BE2C (cell line): ENCODE measurements around the gene ACBD5.
"Not testable (repeated sequence)": the region's sequence is repeated elsewhere in the genome, so short reads cannot be mapped to it uniquely, and the experiment has no call there.

Source experiments
- DNase-seq: peaks from one replicate; pipeline ENCODE4 v3.0.0-alpha.2; 2020
- H3K27me3 ChIP-seq: fragments of 250-450 bp; sonication (Bioruptor Pico); 2 replicates; pipeline ENCODE4 v1.5.1; 2020; ENCODE audit warnings: mild to moderate bottlenecking
- H3K36me3 ChIP-seq: fragments of 250-450 bp; sonication (Bioruptor Pico); 2 replicates; pipeline ENCODE4 v1.5.1; 2020; ENCODE audit warnings: mild to moderate bottlenecking
- H3K4me1 ChIP-seq: fragments of 250-450 bp; sonication (Bioruptor Pico); 2 replicates; pipeline ENCODE4 v1.5.1; 2020
- H3K4me3 ChIP-seq: 2 replicates; pipeline ENCODE4 v1.5.1; 2011; ENCODE audit warnings: low read depth, low read length
- H3K9me3 ChIP-seq: fragments of 250-450 bp; sonication (Bioruptor Pico); 2 replicates; pipeline ENCODE4 v1.5.1; 2020
- TF ChIP-seq, protein P1 (sequence below): IDR thresholded peaks from 2 replicates; pipeline ENCODE4 v1.5.1; 2012; ENCODE audit warnings: mild to moderate bottlenecking, low read depth, low read length

ACBD5 gene

DNA sequence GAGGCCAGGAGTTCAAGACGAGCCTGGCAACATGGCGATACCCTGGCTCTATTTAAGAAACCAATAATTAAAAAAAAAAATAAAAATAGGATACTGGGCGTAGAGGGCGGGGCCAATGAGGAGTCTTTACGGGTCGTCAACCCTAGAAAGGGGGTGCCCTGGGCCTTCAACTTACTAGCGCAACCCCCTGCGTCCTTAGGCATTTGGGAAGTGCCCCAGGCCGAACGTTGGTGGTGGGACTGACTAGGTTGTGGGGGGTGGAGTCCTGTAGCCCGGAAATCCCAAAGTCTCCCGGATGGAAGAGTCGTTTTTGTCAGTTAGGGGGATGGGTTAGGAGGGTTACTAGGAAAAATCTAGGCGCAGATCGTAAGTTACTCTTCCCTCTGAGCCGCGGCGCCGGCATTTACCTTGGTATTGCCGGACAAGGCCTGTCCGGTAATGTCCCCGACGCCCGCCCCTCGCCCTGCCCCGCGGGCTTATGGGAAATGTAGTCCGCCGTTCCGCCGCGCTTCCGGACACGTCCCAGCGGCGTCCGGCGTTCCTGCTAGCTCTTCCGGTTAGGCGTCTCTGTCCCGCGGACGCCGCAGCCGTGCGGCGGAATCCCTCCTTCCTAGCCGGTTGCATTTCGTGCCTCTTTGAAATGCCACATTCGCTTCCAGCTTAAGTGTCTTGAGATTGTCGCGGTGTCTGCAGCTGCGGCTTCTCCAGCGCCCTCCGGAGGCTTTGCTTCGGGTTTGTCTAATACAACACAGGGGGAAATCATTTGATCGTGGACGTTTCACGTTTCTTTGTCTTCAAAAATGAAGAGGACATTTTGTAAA lies 1.3 kb upstream of the ACBD5 start:
- TF ChIP-seq, protein P1, sequence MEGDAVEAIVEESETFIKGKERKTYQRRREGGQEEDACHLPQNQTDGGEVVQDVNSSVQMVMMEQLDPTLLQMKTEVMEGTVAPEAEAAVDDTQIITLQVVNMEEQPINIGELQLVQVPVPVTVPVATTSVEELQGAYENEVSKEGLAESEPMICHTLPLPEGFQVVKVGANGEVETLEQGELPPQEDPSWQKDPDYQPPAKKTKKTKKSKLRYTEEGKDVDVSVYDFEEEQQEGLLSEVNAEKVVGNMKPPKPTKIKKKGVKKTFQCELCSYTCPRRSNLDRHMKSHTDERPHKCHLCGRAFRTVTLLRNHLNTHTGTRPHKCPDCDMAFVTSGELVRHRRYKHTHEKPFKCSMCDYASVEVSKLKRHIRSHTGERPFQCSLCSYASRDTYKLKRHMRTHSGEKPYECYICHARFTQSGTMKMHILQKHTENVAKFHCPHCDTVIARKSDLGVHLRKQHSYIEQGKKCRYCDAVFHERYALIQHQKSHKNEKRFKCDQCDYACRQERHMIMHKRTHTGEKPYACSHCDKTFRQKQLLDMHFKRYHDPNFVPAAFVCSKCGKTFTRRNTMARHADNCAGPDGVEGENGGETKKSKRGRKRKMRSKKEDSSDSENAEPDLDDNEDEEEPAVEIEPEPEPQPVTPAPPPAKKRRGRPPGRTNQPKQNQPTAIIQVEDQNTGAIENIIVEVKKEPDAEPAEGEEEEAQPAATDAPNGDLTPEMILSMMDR, result peak; percentile 46
- Histone ChIP-seq H3K27me3 (no peaks in the 10 kb centered on the region), H3K9me3 (no peaks in the 10 kb centered on the region), H3K4me1 (peaks cover 3% of the 10 kb centered on the region; the same call in 1 of the 2 replicates), H3K4me3 (peak overlapping the region; percentile 63), H3K36me3 (no peaks in the 10 kb centered on the region)
- peak; percentile 93 for DNase-seq

GRCh38 chr10:27241010-27241651 lies 534 bp upstream of the ACBD5 start:
- H3K4me3 ChIP-seq, result peak overlapping the region; percentile 63
- no peak for DNase-seq
- no peaks in the 10 kb centered on the region for H3K9me3 ChIP-seq
- H3K27me3 ChIP-seq, result no peaks in the 10 kb centered on the region
- TF ChIP-seq, protein P1, result no peak
- H3K36me3 ChIP-seq, result no peaks in the 10 kb centered on the region
- peaks cover 3% of the 10 kb centered on the region; the same call in 1 of the 2 replicates for H3K4me1 ChIP-seq

DNA sequence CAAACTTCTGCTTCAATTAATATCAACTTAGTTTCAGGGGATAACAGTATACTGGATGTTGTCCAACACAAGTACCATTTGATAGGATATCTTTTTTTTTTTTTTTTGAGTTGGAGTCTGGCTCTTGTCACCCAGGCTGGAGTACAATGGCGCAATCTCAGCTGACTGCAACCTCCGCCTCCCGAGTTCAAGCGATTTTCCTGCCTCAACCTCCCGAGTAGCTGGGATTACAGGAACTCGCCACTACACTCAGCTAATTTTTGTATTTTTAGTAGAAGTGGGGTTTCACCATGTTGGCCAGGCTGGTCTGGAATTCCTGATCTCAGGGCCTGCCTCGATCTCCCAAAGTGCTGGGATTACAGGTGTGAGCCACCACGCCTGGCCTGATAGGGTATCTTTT lies 3.1 kb downstream of the ACBD5 start:
- not testable (repeated sequence) for H3K27me3 ChIP-seq, H3K36me3 ChIP-seq, H3K4me3 ChIP-seq, DNase-seq, H3K9me3 ChIP-seq, H3K4me1 ChIP-seq

GRCh38 chr10:27236589-27237128 lies 3.9 kb downstream of the ACBD5 start:
- not testable (repeated sequence) for H3K4me3 ChIP-seq, H3K27me3 ChIP-seq, H3K9me3 ChIP-seq, H3K4me1 ChIP-seq, DNase-seq, H3K36me3 ChIP-seq

GRCh38 chr10:27235706-27236105 lies 4.9 kb downstream of the ACBD5 start:
- Histone ChIP-seq H3K36me3 (no peaks in the 10 kb centered on the region), H3K9me3 (no peaks in the 10 kb centered on the region), H3K27me3 (no peaks in the 10 kb centered on the region), H3K4me1 (no peaks in the 10 kb centered on the region), H3K4me3 (no peak overlapping the region)
- TF ChIP-seq, protein P1, result no peak
- DNase-seq, result no peak

DNA sequence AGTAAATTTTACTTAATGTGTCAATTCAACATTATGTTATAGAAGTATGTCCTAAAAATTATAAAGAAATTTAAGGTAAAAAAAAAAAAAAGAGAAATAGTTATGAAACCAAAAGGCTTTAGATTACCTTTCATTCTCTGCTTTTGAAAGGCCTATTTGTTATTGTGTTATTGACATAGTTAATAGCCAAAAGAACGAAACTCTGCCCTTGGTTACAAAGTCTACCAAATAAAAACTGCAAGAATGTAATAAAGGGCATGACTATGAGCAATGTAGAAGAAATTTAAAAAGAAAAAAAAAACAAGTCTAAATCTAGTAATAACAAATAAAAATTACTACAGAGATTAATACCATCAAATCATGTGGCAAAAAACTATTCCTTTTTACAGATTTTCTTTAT lies 10.6 kb downstream of the ACBD5 start:
- no peaks in the 10 kb centered on the region for H3K27me3 ChIP-seq
- H3K36me3 ChIP-seq, result no peaks in the 10 kb centered on the region; the same call in 1 of the 2 replicates
- no peaks in the 10 kb centered on the region for H3K9me3 ChIP-seq
- no peaks in the 10 kb centered on the region for H3K4me1 ChIP-seq
- H3K4me3 ChIP-seq, result no peak overlapping the region
- DNase-seq, result no peak
- TF ChIP-seq, protein P1, result no peak
